NOMO-1 treated with dmso at 0.1 percent for 144 hours (cell line): ENCODE measurements around the gene PPP4R3B.
"Not testable (repeated sequence)": the region's sequence is repeated elsewhere in the genome, so short reads cannot be mapped to it uniquely, and the experiment has no call there.

Source experiments
- DNase-seq: peaks from one replicate; lab custom pipeline; 2025; ENCODE audit not compliant: unreplicated experiment; lab: John Stamatoyannopoulos, UW

The PPP4R3B gene

DNA sequence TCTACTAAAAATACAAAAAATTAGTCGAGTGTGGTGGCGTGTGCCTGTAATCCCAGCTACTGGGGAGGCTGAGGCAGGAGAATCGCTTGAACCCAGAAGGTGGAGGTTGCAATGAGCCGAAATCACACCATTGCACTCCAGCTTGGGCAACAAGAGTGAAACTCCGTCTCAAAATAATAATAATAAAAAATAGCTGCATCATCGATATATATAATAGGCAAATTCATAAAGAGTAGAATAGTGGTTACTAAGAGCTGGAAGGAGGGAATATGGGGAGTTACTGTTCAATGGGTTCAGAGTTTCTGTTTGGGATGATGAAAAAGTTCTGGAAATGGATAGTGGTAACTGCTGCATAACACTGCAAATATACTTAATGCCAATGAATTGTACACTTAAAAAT lies 20.6 kb downstream of the PPP4R3B start:
- DNase-seq = not testable (repeated sequence)

DNA sequence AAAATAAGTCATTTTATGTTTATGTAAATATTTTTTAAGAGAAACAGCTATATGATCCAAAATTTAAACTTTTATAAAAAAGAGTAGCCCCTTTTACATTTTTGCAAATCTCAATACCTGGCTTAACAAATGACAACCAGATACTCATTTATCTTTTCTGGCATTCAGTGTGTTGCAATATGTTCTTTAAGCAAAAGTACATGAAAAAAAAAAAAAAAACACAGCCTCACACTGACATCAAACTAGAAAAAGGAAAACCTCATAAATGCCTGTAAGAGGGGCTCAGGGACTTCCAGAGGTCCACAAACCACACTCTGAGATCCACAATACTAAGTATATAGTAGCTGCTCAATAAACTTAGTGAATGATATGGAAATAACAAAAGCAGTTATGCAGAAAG lies 21.9 kb downstream of the PPP4R3B start:
- DNase-seq = no peak

DNA sequence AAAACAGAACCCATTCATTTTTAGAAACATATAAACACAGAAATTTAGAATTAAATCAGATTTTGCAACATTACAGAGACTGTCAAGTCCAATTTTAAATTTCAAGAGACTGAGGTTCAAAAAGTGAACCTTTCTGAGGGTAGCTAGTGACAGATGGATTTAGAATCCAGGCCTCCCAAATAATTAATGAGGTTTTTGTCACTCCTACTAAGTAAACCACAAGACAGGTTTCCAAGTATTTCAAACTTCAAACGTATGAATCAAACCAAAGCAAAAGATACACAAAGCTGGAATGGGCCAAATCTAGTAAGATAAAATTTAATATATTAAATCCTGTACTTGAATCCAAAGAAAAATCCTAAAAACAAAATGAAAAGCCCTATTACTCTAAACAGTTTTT lies 25.3 kb downstream of the PPP4R3B start:
- DNase-seq = no peak

DNA sequence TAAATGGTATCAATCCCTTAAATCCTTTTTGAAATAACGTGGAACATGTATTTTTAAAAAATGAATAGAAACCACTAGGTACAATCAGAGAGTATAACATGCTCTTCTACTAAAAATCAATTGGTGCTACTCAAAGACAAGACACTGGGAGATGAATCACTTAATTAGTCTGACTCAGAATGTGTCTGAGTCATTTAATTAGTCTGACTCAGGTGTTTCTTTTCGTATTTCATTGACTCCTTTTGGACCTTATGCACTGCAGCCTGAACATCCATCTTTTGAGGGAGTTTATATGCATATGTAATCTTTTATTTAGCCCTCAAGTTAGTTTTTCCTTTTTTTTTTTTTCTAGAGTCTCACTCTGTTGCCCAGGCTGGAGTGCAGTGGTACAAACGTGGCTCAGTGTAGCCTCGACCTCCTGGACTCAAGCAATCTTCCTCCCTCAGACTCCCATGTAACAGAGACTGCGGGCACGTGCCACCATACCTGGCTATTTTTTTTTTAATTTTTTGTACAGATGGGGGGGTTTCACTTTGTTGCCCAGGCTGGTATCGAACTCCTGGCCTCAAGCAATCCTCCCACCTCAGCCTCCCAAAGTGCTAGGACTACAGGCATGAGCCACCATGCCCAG lies 26.5 kb downstream of the PPP4R3B start:
- no peak for DNase-seq

DNA sequence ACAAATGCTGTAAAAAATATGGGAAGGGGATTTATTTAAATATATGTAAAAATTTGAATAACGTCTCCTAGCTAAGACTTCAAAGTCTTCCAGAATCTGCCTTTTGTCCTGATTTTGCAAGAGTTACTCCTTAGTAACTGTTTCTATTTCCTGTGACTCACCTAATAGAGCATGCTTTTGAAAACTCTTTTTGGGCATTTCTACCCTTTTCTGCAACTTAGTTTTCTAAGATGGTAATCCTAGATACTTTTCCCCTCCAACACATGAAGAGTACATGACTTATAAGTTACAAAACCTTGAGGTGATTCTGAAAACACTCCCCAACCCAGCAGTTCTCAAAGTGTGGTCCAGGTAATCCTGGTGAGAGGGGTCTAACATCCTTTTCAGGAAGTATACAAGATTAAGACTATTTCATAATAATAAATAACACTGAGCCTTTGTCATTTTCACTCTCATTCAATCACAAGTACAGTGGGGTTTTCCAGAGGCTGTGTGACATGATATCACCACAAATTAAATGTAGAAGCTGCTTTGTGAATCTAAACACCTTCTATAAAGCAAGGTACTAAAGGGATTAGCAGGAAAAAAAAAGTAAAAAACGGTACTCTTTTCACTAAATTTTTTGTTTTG lies 31.9 kb downstream of the PPP4R3B start:
- DNase-seq = no peak

DNA sequence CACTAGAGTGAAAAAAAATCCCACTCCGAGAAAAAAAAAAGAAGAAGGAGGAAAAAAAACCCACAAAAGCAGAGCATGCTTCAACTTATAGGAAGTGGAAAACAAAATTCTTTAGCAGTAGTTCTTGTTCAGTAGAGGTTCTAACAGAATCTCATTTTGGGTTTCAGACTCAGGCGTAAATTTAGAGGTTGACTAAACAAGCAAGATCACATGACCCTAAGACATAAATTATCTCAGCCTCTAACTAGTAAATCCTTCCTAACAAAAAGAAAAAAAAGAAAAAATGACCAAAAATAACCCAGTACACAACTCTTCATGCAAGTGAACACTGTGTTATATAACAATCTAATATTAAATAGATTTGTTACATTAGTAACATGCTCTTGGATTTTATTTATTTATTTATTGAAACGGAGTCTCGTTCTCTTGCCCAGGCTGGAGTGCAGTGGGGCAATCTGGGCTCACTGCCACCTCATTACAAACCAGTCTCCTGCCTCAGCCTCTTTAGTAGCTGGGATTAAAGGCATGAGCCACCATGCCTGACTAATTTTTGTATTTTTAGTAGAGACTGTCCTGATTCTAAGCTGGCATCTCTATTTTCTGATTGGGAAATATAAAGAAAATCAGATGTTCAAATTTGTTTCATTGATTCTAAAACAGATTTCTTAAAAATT lies 35.4 kb downstream of the PPP4R3B start:
- no peak for DNase-seq

DNA sequence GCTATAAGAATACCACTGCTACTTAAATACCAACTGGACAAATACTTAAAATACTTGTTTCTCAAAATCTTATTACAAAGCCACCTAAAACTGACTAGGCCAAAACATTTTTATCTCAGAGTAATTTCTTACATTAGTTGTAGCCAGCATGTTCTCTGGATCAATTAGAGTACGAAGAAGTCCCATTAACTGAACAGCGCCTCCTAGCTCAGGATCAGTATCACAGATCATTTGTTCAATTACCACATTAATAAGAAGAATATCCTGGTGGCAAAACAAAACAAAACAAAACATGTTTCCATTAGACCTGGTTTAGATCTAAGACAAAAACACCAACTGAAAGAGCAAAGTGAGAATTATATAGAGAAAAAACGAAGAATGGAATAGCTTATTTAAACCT lies 36.0 kb downstream of the PPP4R3B start:
- no peak for DNase-seq

DNA sequence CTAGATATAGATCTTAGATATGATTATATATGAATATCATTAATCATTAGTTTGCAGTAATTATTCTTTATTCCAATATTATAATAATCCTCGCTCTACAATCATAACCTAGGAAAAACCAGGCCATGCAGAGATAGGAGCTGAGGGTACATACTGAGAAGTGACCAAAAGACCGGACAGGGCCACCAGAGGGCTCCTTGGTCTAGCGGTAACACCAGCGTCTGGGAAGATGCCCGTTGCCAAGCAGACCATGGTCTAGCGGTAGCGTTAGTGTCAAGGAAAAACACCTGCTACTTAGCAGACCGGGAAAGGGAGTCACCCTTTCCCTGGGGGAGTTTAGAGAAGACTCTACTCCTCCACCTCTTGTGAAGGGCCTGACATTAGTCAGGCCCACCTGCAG lies 48.4 kb downstream of the PPP4R3B start:
- not testable (repeated sequence) for DNase-seq

DNA sequence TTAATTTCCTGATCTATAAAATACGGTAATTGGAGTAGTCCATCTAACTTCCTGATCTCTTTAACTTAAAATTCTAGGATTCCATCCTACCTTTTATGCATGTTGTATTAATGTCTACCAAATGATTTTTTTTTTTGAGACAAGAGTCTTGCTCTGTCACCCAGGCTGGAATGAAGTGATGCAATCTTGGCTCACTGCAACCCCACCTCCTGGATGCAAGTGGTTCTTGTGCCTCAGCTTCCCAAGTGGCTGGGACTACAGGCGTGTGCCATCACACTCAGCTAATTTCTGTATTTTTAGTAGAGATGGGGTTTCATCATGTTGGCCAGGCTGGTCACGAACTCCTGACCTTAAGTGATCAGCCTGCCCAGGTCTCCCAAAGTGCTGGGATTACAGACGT lies 50.1 kb downstream of the PPP4R3B start:
- no peak for DNase-seq

DNA sequence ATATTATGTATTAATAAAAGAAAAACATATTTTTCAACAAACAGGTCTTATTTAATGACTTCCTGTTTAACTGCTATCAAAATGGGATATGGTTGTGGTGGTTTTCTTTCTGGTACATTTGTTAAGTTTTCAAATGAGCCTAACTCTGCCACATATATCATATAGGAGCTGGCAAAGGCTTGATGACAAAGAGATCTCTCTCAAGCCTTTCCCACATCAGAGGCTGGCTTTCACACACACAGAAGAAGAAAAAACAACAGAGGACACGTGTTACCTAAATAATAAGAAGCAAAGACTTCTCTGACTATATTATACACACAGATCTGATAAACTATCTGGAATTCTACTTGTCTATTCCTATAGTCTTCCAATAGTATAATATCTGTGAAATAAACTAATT lies 51.8 kb downstream of the PPP4R3B start:
- no peak for DNase-seq

DNA sequence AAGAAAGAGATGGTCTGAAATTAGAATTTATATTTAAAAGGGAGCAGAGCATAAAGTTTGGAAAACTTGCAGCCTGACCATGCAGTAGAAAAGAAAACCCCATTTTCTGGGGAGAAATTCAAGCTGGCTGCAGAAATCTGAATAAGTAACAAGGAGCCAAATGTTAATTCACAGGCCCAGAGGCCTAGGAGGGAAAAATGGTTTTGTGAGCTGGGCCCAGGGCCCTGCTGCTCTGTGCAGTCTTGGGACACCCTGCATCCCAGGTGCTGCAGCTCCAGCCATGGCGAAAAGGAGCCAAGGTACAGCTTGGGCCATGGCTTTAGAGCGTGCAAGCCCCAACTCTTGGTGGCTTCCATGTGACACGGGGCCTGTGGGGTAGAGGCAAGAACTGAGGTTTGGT lies 56.6 kb downstream of the PPP4R3B start:
- no peak for DNase-seq

DNA sequence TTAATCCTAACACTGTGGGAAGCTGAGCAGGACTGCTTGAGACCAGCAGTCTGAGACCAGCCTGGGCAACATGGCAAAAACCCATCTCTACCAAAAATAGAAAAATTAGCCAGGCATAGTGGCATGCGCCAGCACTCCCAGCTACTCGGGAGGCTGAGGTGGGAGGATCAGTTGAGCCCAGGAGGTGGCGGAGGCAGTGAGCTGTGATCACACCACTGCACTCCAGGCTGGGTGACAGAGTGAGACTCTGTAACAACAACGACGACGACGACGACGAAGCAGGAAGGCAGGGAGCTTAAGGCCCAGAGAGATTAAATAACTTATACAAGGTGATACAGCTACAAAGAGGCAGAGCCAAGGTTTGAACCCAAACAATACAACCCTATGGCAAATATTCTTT lies 60.6 kb downstream of the PPP4R3B start:
- DNase-seq = no peak

DNA sequence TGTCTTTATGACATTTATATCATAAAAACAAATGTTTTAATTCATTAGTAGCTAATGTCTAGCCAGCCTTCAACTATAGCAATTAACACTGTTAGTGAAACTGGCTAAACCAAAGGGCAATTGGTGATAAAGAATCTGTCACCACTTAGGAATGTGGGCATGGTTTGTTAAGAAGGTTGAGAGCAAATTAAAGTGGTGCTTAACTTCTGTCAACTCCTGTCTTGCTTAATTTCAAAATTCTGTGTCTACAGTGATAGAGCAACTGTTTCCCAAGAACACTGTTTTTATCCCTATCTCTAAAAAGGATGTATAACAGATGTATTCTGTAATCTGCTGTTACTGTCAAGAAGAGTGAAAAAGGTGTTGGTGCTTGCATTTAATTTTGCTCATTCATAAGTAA lies 61.4 kb downstream of the PPP4R3B start:
- no peak for DNase-seq

DNA sequence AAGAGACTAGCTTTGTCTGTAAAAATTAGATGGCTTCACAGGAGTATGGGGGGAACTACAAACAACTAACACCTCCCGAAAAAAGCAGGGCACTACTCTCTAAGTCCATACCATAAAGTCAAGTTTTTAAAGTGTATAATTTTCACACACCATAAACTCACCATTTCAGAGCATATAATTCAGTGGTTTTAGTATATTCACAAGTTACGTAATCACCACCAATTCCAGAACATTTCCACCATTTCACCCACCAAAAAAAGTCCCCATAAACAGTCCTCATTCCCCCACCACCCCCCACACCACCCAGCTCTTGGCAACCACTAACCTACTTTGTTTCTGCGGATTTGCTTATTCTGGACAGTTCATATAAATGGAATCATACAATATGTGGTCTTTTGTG lies 64.1 kb downstream of the PPP4R3B start:
- DNase-seq = no peak

DNA sequence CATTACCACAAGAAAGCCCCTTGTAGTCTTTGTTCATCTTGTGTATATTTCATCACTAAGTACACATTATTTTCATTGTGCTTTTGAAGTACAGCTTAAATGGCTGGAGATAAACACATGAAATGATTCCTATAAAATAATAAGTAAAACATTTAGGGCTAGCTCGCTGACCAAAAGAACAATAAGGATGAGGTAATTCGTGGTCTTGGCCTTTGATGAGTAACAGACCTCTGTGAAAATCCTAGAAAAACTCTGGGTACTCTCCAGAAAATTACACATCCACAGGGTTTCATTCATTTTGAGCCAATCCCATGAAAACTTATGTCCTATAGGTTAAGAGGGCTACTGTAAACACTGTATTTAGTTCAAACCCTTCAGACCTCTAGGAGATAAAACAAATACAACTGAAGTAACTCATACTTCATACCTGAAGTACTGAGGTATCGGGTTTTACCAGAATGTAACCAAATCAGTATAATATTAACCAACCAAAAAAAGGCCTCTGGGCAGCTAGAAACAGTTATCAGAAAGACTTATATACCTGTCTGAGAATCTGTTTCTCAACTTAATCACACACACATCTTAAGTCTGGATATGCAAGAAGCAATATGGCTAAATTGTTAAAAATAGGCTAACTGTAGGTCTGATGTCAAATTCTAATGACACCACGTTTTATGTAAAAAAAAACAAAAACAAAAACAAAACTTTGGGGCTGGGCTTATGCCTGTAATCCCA lies 66.9 kb downstream of the PPP4R3B start:
- DNase-seq = no peak

DNA sequence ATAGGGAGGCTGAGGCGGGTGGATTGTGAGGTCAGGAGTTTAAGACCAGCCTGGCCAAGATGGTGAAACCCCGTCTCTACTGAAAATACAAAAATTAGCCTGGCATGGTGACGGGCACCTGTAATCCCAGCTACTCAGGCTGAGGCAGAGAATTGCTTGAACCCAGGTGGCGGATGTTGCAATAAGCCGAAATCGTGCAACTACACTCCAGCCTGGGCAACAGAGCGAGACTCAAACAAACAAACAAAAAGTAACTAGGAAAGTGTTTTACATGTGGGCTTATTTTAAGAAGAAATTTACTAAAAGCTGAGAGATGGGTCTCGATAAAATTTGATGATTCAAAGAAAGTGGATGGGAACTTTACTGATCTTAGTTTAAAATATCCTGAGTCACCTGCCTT lies 69.7 kb downstream of the PPP4R3B start:
- not testable (repeated sequence) for DNase-seq

DNA sequence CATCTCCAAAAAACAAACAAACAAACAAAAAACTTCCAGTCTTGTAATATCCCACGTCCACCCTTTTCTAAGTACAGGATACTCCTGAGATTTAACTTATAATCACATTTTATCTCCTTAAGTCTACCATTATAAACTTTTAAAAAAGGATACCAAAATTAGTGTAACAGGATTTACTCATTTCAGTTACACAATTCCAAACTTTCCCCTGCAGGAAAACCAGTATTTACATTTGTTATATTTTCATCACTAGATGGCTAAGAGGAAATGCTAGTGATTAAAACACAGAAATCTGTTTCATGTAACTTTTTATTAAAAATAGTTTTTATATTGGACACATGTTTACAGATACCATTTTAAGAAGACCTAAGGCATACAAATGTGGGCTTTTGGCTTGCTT lies 70.4 kb downstream of the PPP4R3B start:
- no peak for DNase-seq

DNA sequence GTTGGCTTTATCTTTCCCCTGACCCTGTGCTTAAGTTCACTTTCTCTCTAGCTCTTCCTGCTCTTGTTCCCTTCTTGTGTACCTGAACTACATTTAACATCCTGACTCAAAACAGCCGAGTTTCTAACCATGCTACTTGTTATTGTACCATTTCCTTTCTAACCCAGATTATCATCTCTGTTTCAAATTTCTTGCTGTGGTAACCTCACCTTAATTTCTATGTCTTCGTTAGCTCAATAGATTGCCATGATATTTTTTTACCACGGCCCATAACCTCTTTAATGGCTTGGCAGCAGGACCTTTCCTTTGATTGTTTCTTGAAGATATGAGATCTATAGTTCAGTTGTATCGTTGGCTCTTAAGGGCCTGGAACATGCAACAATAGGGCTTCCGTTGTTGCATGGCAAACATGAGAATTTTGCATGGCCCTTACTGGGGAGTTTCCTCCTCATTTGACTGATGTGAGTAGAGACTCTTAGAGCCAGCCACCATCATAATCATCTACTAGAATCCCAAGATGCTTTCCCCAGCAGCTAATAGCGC lies 86.8 kb downstream of the PPP4R3B start:
- no peak for DNase-seq

DNA sequence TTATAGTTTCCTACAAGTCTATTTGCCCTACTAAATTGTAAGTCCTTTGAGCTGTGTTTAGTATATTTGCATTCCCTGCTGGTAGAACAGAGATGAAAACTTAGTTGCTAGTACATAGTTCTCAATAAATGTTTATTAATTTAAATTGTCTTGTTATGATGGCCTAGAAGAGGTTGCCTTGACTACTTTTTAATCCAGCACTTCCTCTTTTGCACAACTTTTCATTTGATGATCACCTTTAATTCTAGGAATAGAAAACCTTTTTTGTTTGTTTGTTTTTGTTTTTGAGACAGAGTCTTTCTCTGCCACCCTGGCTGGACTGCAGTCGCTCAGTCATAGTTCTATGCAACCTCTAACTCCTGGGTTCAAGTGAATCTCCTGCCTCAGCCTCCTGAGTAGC lies 91.2 kb downstream of the PPP4R3B start:
- no peak for DNase-seq

DNA sequence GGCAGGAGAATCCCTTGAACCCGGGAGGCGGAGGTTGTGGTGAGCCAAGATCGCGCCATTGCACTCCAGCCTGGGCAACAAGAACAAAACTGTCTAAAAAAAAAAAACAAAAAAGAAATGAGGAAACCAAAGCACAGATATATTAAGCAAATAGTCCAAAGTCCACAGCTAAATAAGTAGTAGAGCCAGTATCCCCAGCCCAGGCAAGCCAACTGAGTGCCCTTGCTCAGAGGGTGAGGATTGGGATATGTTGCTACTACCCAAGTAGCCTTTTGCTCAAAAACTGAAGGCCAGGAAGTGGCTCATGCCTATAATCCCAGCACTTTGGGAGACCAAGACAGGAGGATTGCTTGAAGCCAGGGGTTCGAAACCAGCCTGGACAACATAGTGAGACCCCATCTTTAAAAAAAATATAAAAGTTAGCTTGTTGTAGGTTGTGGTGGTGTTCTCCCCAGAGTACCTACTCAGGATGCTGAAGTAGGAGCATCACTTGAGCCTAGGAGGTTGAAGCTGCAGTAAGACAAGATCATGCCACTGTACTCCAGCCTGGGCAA lies 92.5 kb downstream of the PPP4R3B start:
- no peak for DNase-seq
